ENCODE results near the gene UBXN2A.
"Not testable (repeated sequence)": the region's sequence is repeated elsewhere in the genome, so short reads cannot be mapped to it uniquely, and the experiment has no call there.

UBXN2A gene

DNA sequence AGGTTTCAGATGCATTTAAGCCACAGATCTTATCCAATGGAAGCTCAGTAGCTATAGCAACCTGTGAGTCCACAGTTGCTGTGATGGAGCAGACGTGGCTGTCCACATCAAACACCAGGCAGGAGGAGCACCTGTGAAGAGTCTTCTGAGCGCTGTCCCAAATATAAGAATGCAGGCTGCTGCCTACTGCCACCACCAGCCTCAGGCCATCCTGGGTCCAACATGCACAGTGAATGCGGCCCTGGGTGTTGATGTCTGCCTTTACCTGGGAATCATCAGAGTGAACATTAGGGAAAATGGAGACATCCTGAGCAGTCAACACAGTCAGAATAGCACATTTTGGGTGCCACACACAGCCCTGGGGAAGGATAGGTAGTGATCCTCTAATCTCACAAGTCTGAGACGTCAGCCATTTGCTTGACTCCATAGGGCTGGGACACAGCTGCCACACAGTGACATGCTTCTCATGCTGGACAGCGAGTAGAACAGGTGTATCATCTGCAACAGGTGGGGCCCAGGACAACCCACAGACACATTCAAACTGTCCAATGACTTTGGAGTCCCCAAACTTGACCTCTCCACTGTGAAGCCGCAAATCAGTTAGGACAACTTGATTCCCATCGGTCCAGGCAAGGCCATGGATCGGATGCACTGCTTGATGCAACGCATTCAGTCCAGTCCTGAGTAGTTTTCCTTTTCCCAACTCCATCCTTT is 98.7 kb downstream of the UBXN2A start:
- H3K9me3 Mint-ChIP-seq (ENCODE audit: low read depth) = no peaks in the 10 kb centered on the region
- H3K27ac Mint-ChIP-seq = no peak overlapping the region
- H3K4me1 Mint-ChIP-seq (ENCODE audit: low read depth) = peaks cover 12% of the 10 kb centered on the region
- no peaks in the 10 kb centered on the region for H3K27me3 Mint-ChIP-seq
- peaks cover 6% of the 10 kb centered on the region for H3K36me3 Mint-ChIP-seq
- H3K4me3 Mint-ChIP-seq = no peak overlapping the region

DNA sequence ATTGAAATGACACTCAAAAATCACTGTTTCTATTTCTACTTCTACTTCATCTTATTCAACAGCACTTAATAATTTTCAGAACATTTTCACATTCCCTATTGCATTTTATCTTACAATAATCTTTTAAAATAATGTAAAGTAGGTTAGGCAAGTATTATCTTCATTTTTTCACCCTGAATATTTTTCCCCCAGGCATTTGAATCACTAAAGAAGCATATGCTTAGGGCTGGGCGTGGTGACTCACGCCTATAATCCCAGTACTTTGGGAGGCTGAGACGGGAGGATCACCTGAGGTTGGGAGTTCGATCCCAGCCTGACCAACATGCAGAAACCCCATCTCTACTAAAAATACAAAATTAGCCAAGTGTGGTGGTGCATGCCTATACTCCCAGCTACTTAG is 100.2 kb downstream of the UBXN2A start:
- no peaks in the 10 kb centered on the region for H3K27me3 Mint-ChIP-seq
- no peak overlapping the region for H3K4me3 Mint-ChIP-seq
- no peak overlapping the region for H3K27ac Mint-ChIP-seq
- peaks cover 13% of the 10 kb centered on the region for H3K4me1 Mint-ChIP-seq (ENCODE audit: low read depth)
- no peaks in the 10 kb centered on the region for H3K9me3 Mint-ChIP-seq (ENCODE audit: low read depth)
- peaks cover 6% of the 10 kb centered on the region for H3K36me3 Mint-ChIP-seq

DNA sequence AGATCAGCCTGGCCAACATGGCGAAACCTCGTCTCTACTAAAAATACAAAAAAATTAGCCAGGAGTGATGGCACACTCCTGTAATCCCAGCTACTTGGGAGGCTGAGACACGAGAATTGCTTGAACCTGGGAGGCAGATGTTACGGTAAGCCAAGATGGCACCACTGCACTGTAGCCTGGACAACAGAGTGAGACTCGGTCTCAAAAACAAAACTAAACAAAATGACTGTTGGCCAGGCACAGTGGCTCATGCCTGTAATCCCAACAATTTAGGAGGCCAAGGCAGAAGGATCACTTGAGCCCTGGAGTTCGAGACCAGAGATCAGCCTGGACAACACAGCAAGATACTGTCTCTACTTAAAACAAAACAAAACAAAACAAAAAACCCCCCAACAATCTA is 102.9 kb downstream of the UBXN2A start:
- not testable (repeated sequence) for H3K27ac Mint-ChIP-seq; H3K27me3 Mint-ChIP-seq; H3K9me3 Mint-ChIP-seq (ENCODE audit: low read depth); H3K36me3 Mint-ChIP-seq; H3K4me3 Mint-ChIP-seq
- peaks cover 22% of the 10 kb centered on the region for H3K4me1 Mint-ChIP-seq (ENCODE audit: low read depth)

DNA sequence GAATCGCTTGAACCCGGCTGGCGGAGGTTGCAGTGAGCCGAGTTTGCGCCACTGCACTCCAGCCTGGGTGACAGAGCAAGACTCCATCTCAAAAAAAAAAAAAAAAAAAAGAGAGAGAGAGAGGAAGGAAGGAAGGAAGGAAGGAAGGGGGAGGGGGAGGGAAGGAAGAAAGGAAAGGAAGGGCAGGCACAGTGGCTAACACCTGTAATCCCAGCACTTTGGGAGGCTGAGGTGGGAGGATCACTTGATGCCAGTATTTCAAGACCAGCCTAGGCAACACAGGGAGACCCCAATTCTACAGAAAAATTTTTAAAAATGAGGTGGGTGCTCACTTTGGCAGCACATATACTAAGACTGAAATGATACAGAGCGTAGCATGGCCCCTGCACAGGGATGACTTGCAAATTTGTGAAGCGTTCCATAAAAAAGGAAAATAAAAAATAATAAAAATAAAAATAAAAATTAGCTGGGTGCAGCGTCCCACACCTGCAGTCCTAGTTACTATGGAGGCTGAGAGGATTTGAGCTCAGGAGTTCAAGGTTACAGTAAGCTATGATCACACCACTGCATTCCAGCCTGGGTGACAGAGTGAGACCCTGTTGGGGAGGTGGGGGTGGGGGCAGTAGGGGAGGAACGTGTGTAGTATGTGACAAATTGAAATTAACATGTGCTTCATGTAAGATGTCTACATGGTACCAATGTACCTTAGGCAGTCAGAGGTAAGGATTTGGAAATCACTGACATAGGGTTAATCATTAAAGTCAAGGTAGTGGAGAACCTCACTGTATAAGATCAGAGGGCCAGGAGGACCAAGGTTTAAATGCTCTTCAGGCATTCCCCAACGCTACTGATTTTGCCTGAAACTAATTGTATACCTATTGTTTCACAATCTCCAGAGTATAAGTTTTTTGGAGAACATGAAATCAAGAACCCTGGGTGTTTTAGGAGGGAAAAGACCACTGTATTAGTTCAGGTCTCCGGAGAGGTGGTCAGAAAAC is 105.5 kb downstream of the UBXN2A start:
- peak overlapping the region; percentile 98 for H3K4me3 Mint-ChIP-seq
- no peaks in the 10 kb centered on the region for H3K27me3 Mint-ChIP-seq
- no peak overlapping the region for H3K27ac Mint-ChIP-seq
- peaks cover 25% of the 10 kb centered on the region for H3K4me1 Mint-ChIP-seq (ENCODE audit: low read depth)
- H3K36me3 Mint-ChIP-seq = no peaks in the 10 kb centered on the region
- no peaks in the 10 kb centered on the region for H3K9me3 Mint-ChIP-seq (ENCODE audit: low read depth)

DNA sequence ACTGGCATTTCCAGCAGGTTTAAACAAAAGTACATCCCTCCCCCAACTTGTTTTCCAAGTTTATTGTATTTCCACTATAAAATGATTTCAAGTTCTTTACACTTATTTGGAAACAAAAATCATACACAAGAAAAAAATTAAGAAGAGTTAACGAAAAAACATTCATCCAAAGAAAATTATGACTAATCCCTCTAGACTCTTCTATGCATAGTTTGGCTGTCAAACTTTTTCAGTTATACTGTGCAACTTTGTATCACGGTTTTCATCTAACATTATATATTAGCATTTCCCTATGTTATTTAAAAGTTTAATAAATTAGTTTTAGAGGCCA is 106.3 kb downstream of the UBXN2A start:
- H3K27me3 Mint-ChIP-seq = no peaks in the 10 kb centered on the region
- H3K36me3 Mint-ChIP-seq = no peaks in the 10 kb centered on the region
- H3K9me3 Mint-ChIP-seq (ENCODE audit: low read depth) = no peaks in the 10 kb centered on the region
- peak overlapping the region; percentile 94 for H3K27ac Mint-ChIP-seq
- H3K4me1 Mint-ChIP-seq (ENCODE audit: low read depth) = peaks cover 25% of the 10 kb centered on the region
- H3K4me3 Mint-ChIP-seq = peak overlapping the region; percentile 98

DNA sequence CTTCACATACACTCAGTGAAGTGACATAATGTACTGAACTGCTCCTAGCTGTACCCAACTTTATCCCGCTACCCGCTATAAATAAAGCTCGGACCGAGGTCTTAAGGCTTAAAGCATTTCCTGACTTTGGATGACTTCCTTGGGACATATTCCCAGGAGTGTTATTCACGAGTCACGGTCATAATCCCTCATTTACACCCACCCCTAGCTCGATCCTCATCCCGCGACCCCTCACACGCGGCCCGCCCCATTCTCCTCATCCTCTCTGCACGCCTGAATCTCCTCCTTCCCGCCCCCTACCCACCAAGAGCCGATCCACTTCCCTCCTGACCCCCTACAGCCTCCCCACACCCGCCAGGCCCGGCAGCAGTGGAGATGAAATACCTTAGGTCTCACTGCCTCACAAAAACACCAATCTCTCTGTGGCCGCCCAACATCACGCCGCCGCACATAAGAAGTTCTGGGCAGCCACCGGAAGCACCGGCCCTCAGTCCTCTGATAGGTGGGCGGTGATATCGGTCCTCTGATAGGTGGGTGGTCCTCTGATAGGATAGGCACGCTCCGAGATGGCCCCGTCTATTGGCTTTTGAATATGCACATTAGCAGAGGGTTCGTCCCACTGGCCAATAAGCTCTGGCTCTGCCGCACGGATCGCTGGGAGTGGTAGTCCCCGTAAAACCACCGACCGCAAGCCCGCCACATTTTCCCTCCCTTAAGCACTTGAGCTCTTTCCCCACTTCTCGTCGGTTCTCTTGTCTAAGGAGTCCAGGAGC is 106.9 kb downstream of the UBXN2A start, which contains the start of gene WDCP:
Gene WDCP (minus strand): TSS at position 462 of the 773 bp plus-strand sequence. CDS start 7,897 bp downstream, outside the sequence.
- H3K27ac Mint-ChIP-seq = peak within 1 kb of the TSS; percentile 94
- no peaks in the 10 kb centered on the region for H3K9me3 Mint-ChIP-seq (ENCODE audit: low read depth)
- H3K27me3 Mint-ChIP-seq = no peaks in the 10 kb centered on the region
- H3K4me1 Mint-ChIP-seq (ENCODE audit: low read depth) = peaks cover 25% of the 10 kb centered on the region
- H3K36me3 Mint-ChIP-seq = no peaks in the 10 kb centered on the region
- H3K4me3 Mint-ChIP-seq = peak within 1 kb of the TSS; percentile 98

DNA sequence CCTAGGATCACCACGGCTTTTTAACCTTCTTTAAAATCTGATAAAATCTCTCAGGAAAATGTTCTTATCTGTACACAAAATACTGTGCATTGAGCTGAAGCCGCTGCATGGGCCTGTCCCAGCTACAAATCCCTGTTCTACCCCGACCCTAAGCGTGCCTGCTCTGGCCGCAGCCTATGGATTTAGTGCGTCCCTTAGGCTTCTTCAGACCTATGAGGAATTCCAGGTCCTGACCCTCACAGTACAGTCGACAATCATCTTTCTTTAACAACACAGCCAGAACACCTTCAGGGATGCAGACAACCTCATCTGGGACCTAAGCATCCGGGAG is 107.4 kb downstream of the UBXN2A start:
- Mint-ChIP-seq H3K9me3 (ENCODE audit: low read depth) (no peaks in the 10 kb centered on the region), H3K36me3 (no peaks in the 10 kb centered on the region), H3K4me1 (ENCODE audit: low read depth) (peaks cover 25% of the 10 kb centered on the region), H3K27ac (no peak overlapping the region), H3K27me3 (no peaks in the 10 kb centered on the region), H3K4me3 (peak overlapping the region; percentile 98)

DNA sequence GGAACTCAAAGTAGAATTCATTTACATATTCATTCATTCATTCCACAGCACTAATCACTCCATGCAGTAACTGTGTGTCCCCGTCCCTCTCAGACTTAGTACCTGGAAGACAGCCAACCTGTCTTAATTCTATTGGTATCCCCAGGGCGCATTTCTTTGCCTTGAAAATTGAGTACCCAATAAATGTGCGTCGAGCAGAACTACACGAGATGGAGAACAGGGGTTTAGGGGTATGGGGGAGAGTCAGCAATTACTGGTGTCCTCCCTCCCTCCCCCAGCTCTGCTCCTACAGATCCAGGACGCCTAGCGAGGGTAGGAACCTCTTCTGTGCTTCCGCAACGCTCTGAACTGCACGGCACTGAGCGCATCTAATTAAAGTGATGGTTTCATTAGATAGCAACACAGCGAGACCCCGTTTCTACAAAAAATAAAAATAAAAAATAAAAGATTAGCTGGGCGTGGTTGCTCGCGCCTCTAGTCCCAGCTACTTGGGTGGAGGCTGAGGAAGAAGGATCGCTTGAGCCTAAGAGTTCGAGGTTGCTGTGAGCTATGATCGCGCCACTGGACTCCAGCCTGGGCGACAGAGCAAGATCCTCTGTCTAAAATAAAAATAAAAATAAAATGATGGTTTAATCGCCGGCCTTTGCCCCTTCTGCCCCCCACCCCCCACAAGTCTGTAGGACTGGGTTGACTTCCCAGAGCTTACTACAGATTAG is 108.7 kb downstream of the UBXN2A start:
- peaks cover 25% of the 10 kb centered on the region for H3K4me1 Mint-ChIP-seq (ENCODE audit: low read depth)
- H3K9me3 Mint-ChIP-seq (ENCODE audit: low read depth) = no peaks in the 10 kb centered on the region
- H3K27ac Mint-ChIP-seq = no peak overlapping the region
- H3K4me3 Mint-ChIP-seq = no peak overlapping the region
- peaks cover 1% of the 10 kb centered on the region for H3K27me3 Mint-ChIP-seq
- no peaks in the 10 kb centered on the region for H3K36me3 Mint-ChIP-seq

DNA sequence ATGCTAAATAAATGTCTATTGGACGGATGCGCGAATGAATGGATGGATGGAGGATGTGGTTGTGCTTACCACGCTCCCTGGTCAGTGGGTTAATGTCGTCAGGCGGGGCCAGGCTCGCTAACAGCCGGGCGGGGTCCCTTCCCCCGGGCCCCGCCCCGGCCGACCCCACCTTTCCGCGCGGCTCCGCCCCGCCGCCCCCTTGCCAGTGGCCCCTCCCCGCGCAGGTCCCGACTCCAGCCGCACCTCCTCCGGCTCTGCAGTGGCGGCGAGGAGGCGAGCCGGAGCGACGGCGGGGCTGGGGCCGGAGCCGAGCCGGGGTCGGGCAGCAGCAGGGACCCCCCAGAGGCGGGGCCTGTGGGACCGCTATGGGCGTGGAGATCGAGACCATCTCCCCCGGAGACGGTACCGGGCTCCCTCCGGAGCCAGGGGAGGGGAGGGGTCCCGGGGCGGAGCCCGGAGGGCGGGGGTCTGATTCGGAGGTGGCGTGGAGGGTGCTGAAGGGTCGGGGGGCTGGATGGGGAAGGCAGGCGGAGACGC is 109.3 kb downstream of the UBXN2A start, which contains the start of gene FKBP1B:
Gene FKBP1B (plus strand): TSS at position 257 of the 537 bp plus-strand sequence. CDS start 109 bp downstream, at position 366.
- Mint-ChIP-seq H3K27ac (no peak within 1 kb of the TSS), H3K27me3 (peaks cover 1% of the 10 kb centered on the region), H3K36me3 (no peaks in the 10 kb centered on the region), H3K4me1 (ENCODE audit: low read depth) (peaks cover 25% of the 10 kb centered on the region), H3K4me3 (no peak within 1 kb of the TSS), H3K9me3 (ENCODE audit: low read depth) (no peaks in the 10 kb centered on the region)

DNA sequence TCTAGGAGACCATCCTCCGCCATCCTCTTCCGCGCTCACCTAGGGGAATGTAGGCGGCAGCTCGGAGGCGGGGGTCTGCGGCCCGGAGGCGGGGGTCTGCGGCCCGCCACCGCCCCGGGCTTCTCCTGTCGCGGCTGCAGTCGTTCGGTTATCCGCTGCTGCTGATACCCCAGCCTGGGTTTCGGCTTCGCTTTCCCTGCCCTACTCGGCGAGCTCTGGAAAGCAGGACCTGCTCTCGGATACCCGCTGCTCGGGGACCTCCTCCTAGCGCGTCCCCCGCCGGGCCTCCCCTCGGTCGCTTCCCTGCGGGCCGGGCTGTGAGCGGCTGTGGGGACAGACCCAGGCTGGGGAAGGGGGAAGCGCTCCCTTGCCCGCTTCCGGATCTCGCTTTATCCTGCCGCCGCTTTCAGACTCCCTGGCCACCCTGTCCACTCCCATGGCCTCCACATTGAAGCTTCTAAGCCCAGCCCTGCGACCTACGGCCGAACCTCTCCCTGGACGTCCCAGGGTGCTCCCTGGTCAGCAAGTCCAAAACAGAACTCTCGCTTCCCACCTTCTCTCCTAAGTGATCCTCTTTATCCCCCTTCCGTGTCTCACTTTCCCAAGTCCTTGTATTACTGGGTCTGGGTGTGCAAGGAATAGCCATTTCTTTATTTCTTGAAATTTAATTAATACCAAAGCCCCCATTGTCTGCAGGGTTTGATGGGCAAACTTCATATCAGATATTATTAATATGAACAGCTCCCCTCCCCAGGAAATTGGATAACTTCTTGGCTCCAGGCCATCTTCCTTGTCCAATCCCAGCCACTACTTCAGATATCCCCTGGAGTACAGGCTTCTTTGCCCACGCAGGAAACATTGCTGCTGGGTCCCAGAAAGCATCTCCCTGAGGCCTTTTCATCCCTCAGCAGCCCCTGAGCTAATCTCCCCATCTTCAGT is 110.0 kb downstream of the UBXN2A start:
- Mint-ChIP-seq H3K9me3 (ENCODE audit: low read depth) (no peaks in the 10 kb centered on the region), H3K36me3 (no peaks in the 10 kb centered on the region), H3K27ac (no peak overlapping the region), H3K4me1 (ENCODE audit: low read depth) (peaks cover 21% of the 10 kb centered on the region), H3K4me3 (no peak overlapping the region), H3K27me3 (peaks cover 1% of the 10 kb centered on the region)

DNA sequence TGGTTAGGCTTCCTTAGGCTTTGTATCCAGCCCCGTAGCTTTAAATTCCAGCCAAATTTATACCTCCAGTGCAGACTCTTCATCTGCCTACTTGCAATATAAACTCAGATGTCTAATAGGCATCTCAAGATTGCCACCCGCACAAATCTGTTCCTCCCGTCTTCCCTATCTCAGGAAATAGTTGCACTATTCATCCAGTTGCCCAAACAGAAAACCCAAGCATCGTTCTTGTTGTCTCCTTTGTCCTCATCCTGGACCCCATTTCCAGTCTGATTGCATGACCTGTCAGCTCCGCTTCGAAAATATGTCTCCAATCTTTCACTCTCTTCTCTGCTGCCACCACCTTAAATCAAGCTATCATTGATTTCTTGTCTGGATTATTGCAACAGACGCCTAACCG is 111.6 kb downstream of the UBXN2A start:
- Mint-ChIP-seq H3K4me1 (ENCODE audit: low read depth) (peaks cover 13% of the 10 kb centered on the region), H3K4me3 (no peak overlapping the region), H3K36me3 (no peaks in the 10 kb centered on the region), H3K9me3 (ENCODE audit: low read depth) (no peaks in the 10 kb centered on the region), H3K27ac (no peak overlapping the region), H3K27me3 (peaks cover 1% of the 10 kb centered on the region)

DNA sequence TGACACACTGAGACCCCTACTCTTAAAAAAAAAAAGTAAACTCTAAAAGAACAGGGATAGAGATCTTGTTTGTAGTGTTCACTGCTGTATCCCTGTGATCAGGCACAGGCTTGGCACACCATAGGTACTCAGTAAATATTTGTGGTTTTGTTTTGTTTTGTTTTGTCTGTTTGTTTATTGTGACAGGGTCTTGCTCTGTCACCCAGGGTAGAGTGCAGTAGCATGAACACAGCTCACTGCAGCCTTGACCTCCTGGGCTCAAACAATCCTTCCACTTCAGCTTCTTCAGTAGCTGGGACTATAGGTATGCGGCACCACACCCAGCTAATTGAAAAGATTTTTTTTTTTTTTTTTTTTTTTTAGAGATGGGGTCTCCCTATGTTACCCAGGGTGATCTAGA is 112.7 kb downstream of the UBXN2A start:
- Mint-ChIP-seq H3K9me3 (ENCODE audit: low read depth) (no peaks in the 10 kb centered on the region), H3K27ac (no peak overlapping the region), H3K27me3 (peaks cover 1% of the 10 kb centered on the region), H3K36me3 (no peaks in the 10 kb centered on the region), H3K4me3 (no peak overlapping the region), H3K4me1 (ENCODE audit: low read depth) (peaks cover 3% of the 10 kb centered on the region)
